Measurements from ENCODE around the gene LRRC66.

DNA sequence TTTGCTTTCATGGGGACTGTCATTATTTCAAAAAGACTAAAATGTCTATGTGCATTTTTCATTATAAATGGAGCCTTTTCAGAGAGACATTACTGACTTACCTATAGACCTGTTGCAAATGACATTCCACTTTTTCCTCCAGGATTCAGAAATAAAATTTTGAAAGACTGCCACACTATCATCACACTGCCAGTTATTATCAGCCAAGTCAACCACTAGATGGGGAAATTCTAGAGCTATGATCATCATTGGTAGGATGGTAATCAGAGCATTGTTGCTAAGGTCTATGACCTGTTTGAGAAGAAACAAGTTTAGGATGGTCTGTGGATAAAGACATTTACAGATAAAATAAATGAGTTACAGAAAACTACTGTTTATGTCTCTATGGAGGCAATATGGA, 22.5 kb downstream of the LRRC66 start:
- TF ChIP-seq RAD21 (IDR thresholded peaks at IDR 0.05) (no peak), CTCF (IDR thresholded peaks at IDR 0.05; ENCODE audit: low read depth, low read length, missing input control) (no peak), TAF1 (conservative IDR thresholded peaks at IDR 0.05) (no peak), YY1 (IDR thresholded peaks at IDR 0.05) (no peak), FOXA2 (IDR thresholded peaks at IDR 0.05) (no peak), GABPA (IDR thresholded peaks at IDR 0.05 in 1 of 2, conservative IDR thresholded peaks at IDR 0.05 in 1 of 2) (no peak), RXRA (IDR thresholded peaks at IDR 0.05) (no peak), FOXA1 (IDR thresholded peaks at IDR 0.05) (no peak)
- TF ChIP-seq, protein P1, sequence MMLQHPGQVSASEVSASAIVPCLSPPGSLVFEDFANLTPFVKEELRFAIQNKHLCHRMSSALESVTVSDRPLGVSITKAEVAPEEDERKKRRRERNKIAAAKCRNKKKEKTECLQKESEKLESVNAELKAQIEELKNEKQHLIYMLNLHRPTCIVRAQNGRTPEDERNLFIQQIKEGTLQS (IDR thresholded peaks at IDR 0.05), result no peak
- TF ChIP-seq, protein P2, sequence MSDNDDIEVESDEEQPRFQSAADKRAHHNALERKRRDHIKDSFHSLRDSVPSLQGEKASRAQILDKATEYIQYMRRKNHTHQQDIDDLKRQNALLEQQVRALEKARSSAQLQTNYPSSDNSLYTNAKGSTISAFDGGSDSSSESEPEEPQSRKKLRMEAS (IDR thresholded peaks at IDR 0.05), result no peak
- TF ChIP-seq, protein P3, sequence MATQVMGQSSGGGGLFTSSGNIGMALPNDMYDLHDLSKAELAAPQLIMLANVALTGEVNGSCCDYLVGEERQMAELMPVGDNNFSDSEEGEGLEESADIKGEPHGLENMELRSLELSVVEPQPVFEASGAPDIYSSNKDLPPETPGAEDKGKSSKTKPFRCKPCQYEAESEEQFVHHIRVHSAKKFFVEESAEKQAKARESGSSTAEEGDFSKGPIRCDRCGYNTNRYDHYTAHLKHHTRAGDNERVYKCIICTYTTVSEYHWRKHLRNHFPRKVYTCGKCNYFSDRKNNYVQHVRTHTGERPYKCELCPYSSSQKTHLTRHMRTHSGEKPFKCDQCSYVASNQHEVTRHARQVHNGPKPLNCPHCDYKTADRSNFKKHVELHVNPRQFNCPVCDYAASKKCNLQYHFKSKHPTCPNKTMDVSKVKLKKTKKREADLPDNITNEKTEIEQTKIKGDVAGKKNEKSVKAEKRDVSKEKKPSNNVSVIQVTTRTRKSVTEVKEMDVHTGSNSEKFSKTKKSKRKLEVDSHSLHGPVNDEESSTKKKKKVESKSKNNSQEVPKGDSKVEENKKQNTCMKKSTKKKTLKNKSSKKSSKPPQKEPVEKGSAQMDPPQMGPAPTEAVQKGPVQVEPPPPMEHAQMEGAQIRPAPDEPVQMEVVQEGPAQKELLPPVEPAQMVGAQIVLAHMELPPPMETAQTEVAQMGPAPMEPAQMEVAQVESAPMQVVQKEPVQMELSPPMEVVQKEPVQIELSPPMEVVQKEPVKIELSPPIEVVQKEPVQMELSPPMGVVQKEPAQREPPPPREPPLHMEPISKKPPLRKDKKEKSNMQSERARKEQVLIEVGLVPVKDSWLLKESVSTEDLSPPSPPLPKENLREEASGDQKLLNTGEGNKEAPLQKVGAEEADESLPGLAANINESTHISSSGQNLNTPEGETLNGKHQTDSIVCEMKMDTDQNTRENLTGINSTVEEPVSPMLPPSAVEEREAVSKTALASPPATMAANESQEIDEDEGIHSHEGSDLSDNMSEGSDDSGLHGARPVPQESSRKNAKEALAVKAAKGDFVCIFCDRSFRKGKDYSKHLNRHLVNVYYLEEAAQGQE (IDR thresholded peaks at IDR 0.05), result no peak

All from liver (tissue), 3 donors.